ENCODE data around the gene OR8G5.

The OR8G5 gene

DNA sequence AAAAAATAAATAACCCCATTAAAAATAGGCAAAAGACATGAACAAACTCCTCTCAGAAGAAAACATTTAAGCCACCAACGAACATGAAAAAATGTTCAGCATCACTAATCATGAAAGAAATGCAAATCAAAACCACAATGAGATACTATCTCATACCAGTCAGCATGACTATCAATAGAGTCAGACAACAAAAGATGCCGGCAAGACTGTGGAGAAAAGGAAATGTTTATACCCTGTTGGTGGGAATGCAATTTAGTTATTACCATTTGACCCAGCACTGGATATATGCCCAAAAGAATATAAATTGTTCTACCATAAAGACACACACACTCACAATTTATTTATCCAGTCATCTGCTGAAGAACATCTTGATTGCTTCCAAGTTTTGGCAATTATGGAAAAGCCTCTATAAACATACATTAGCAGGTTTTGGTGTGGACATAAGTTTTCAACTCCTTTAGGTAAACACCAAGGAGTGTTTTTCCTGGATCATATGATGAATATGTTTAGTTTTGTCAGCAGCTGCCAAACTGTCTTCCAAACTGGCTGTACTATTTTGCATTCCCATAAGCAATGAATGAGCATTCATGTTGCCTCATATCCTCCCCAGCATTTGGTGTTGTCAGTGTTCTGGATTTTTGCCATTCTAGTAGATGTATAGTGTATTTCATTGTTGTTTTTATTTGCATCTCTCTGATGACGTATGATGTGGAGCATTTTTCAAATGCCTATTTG, 29.6 kb downstream of the OR8G5 start:
- no peak for DNase-seq (ENCODE audit: low read depth)

- no peak for DNase-seq (ENCODE audit: low read depth)
Observed at GRCh38 chr11:124294687-124295086, 38.5 kb downstream of the OR8G5 start.

DNA sequence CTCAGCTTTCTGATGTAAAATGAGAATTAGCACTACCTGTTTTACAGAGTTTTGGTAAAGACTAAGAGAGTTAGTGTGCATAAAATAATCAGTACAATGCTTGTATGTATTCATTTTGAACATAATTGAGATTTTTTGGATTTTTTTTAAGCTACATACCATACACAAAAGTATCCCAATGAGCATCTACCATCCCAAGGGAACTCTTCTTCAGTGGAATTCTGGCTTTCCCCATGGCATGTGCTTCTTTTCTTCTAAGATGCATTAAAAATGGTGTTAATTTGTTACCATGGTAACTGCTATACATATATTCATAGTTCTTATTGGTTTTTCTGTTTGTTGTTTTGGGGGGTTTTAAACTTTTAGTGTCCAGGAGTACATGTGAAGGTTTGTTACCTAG, 39.8 kb downstream of the OR8G5 start:
- no peak for DNase-seq (ENCODE audit: low read depth)

DNA sequence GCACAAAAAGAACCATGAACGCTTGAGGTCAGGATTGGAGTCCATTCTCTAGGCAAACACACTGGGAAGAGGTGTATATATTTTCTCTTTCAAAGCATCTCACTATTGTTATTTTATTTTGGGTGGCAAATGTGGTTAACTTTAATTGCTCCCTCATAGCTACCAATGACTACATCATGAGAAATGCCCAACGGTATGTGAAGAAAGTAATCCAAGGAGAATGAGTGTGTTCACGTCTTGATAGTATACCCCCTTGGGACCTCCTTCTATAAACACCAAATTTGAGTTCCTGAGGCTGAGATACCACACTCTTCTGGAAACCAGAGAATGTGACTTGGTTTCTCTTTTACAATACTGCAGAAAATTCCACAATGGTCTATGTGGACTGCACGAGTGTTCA, 41.7 kb downstream of the OR8G5 start:
- DNase-seq (ENCODE audit: low read depth) = no peak

GRCh38 chr11:124301548-124301947, 45.4 kb downstream of the OR8G5 start:
- DNase-seq (ENCODE audit: low read depth) = no peak

- no peak for DNase-seq (ENCODE audit: low read depth)
Observed at GRCh38 chr11:124302347-124303125, 46.4 kb downstream of the OR8G5 start.

- no peak for DNase-seq (ENCODE audit: low read depth)
Observed at GRCh38 chr11:124307093-124307492, 50.9 kb downstream of the OR8G5 start.

- DNase-seq (ENCODE audit: low read depth) = no peak
Observed at GRCh38 chr11:124310721-124311120, 54.5 kb downstream of the OR8G5 start.

DNA sequence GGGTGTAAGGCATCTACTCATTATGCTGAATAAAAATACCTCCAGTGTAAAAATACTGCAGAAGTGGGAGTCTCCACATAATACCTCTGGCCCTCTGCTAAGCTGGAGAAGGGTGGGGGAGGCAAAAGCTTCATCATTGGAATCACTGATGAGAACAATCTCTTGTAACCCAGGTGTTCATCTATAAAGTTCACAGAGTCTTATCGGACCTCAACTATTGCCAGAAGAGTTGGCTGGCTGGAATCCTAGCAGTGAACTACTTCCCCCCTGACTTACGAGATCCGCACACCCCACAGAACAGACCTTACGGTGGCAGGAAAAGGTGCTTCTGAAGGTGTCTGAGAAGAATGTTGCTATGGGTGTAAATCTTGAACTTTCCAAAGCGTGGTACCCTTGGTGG, 55.1 kb downstream of the OR8G5 start:
- DNase-seq (ENCODE audit: low read depth) = no peak

DNA sequence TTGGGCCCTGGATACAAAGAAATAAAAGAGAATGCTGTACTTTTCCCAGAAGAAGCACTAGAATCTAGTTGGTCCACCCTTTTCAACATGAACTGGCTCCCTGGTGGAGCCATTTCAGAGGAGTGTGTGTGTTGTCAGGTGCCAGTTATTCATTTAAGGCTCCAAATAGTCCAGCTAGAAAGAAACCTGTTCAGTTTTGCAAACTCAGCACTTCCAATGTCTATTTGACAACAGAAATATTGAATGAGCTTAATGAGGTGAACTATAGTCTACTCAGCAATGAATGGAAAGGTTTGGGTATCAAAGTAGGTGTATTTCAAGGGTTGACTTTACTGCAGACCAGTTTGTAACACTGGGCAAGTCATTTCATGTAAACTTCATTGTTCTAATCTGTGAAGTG, 55.5 kb downstream of the OR8G5 start:
- DNase-seq (ENCODE audit: low read depth) = no peak

DNA sequence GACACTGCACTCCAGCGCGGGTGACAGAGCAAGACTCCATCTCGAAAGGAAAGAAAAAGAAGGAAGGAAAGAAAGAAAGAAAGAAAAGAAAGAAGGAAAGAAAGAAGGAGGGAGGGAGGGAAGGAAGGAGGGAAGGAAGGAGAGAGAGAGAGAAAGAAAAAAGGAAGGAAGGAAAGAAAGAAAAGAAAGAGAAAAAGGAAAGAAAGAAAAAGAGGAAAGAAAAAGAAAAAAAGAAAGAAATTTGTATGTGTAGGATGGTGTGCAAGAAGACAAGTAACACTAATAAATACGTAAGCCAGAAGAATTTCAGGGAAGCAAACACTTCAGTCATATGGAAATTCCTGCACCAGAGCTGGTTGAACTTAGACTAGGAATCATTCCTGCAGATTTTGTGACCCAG, 57.0 kb downstream of the OR8G5 start:
- no peak for DNase-seq (ENCODE audit: low read depth)

DNA sequence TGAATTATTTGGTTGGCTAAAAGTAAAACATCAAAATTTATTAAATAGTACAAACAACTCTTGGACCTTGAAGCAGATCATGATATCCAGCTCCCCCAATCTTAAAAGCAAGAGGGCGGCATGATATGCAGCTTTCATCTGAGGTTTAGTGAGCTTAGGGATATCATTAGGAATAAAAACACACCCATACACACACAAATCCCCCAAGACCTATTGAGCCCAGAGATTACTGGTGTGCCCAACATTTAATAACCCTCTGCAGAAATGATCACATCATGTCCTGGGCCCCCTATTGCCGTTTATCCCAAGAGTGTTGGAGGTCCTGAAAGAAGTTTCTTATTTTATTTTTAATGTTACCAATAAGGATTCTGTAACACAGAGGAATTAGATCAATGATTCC, 57.7 kb downstream of the OR8G5 start, which contains the start of gene OR8D1:
Gene OR8D1, minus strand, starts transcription at position 101 of the 400 bp plus-strand sequence. CDS start 3,183 bp downstream, outside the sequence.
- no peak for DNase-seq (ENCODE audit: low read depth)

- no peak for DNase-seq (ENCODE audit: low read depth)
Observed at GRCh38 chr11:124315052-124315451, 58.9 kb downstream of the OR8G5 start.

Measured in T follicular helper cell (primary cell).